Measurements from ENCODE around the gene CTNNA3. TPM values are rescaled to one million over a fixed set of nuclear protein-coding genes. Genes with fewer than 3 reads are reported as not detected.

The CTNNA3 gene
- total RNA-seq, 2 donors from 2014 or later: under 0.01 to 0.33 TPM

DNA sequence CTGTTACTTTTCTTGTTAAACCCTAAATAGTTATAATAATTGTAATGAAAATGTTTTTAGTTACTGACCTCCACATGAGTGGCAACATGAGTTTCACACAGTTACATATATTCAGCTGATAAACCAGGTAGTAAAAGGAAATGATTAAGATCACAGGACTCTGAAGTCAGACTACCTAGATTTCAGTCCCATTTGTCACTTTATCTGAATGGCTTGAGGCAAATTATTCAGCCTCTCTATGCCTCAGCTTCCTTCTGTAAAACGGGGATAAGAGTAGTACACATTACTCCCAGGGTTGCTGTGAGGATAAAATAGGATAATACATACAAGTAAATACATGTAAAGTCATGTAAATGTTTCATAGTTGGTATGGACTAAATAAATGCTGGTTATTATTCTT, 1024.4 kb downstream of the CTNNA3 start:
- H3K36me3 ChIP-seq (replicated peaks in 1 of 2; ENCODE audit: insufficient read depth in 1 of 2, low read depth in 2 of 2): no peaks in the 10 kb centered on the region
- intact Hi-C loops (cut with DNase I): no loop called here
- no peaks in the 10 kb centered on the region for H3K4me1 ChIP-seq
- DNase-seq: no peak
- no peak overlapping the region for H3K4me3 ChIP-seq
- H3K27me3 ChIP-seq: no peaks in the 10 kb centered on the region
- no peaks in the 10 kb centered on the region for H3K9me3 ChIP-seq
- TF ChIP-seq, protein P1, sequence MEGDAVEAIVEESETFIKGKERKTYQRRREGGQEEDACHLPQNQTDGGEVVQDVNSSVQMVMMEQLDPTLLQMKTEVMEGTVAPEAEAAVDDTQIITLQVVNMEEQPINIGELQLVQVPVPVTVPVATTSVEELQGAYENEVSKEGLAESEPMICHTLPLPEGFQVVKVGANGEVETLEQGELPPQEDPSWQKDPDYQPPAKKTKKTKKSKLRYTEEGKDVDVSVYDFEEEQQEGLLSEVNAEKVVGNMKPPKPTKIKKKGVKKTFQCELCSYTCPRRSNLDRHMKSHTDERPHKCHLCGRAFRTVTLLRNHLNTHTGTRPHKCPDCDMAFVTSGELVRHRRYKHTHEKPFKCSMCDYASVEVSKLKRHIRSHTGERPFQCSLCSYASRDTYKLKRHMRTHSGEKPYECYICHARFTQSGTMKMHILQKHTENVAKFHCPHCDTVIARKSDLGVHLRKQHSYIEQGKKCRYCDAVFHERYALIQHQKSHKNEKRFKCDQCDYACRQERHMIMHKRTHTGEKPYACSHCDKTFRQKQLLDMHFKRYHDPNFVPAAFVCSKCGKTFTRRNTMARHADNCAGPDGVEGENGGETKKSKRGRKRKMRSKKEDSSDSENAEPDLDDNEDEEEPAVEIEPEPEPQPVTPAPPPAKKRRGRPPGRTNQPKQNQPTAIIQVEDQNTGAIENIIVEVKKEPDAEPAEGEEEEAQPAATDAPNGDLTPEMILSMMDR (IDR thresholded peaks at IDR 0.05): no peak
- no peak for TF ChIP-seq POLR2A (IDR thresholded peaks at IDR 0.05)
- 29 to 31% methylated on average over 1 of the region's 1 CpG for whole genome bisulfite sequencing, 2 donors
- ATAC-seq: no peak
- H3K27ac ChIP-seq: no peak overlapping the region

DNA sequence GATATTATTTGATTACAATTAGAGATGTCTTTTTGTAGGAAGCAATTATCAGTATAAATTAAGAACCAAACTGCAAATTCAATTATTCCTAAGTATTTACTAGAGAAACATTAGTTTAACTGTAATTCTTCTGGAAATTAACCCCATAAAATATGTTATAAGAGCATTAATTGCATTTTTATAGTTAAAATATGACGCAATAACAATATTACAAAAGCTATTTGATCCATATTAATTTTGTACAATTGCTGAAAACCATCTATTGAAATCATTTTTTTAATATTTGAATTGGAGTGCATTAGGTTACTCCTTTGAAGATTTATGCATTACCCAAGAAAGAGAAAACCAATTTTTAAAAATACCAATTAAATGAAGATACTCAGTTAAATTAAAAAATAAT, 1024.9 kb downstream of the CTNNA3 start:
- no peak overlapping the region for H3K27ac ChIP-seq
- H3K36me3 ChIP-seq (replicated peaks in 1 of 2; ENCODE audit: insufficient read depth in 1 of 2, low read depth in 2 of 2): no peaks in the 10 kb centered on the region
- H3K4me3 ChIP-seq: no peak overlapping the region
- TF ChIP-seq, protein P1 (IDR thresholded peaks at IDR 0.05): no peak
- TF ChIP-seq POLR2A (IDR thresholded peaks at IDR 0.05): no peak
- no peaks in the 10 kb centered on the region for H3K4me1 ChIP-seq
- H3K9me3 ChIP-seq: no peaks in the 10 kb centered on the region
- intact Hi-C loops (cut with DNase I): no loop called here
- whole genome bisulfite sequencing, 2 donors: 36 to 71% methylated on average over 1 of the region's 1 CpG
- no peaks in the 10 kb centered on the region for H3K27me3 ChIP-seq
- DNase-seq (no peak), ATAC-seq (no peak)

DNA sequence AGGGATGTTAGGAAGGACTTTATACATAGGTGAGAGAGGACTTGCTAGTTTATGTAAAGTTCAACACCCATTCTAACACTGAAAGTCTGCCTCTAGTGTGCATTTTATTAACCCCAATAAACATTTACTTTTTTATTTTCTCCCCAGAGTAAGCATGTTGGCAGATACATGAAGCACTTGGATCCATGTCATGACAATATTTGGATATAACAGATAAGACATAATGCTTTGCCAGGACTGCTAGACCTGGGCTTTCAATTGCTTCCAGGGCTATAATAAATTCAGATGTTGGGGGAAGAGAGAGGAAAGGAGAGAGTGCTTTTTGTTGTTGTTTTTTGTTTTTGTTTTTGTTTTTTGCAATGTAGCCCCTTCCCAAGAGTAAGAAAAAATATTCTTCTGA, 1039.5 kb downstream of the CTNNA3 start:
- TF ChIP-seq, protein P1 (IDR thresholded peaks at IDR 0.05): no peak
- TF ChIP-seq POLR2A (IDR thresholded peaks at IDR 0.05): no peak
- Histone ChIP-seq H3K36me3 (replicated peaks in 1 of 2; ENCODE audit: insufficient read depth in 1 of 2, low read depth in 2 of 2) (no peaks in the 10 kb centered on the region), H3K4me1 (no peaks in the 10 kb centered on the region), H3K27ac (no peak overlapping the region), H3K27me3 (no peaks in the 10 kb centered on the region), H3K4me3 (no peak overlapping the region), H3K9me3 (no peaks in the 10 kb centered on the region)
- DNase-seq (no peak), ATAC-seq (no peak)
- intact Hi-C loops (cut with DNase I): no loop called here

DNA sequence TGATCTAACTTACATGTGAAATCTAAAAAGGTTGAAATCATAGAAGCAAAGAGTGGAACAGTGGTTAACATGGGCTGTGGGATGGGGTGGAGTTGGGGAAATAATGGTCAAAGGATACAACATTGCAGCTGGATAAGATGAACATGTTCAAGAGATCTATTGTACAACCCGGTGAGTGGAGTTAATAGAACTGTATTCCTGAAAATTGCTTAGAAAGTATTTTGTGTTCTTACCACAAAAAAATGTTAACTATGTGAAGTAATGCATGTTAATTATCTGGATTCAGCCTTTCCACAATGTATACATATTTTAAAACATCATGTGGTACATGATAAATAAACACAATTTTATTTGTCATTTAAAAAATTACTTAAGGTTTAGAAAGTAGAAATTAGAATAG, 1041.1 kb downstream of the CTNNA3 start:
- Histone ChIP-seq H3K27me3 (no peaks in the 10 kb centered on the region), H3K27ac (no peak overlapping the region), H3K4me3 (no peak overlapping the region), H3K4me1 (no peaks in the 10 kb centered on the region), H3K36me3 (replicated peaks in 1 of 2; ENCODE audit: insufficient read depth in 1 of 2, low read depth in 2 of 2) (no peaks in the 10 kb centered on the region), H3K9me3 (no peaks in the 10 kb centered on the region)
- DNase-seq (no peak), ATAC-seq (no peak)
- TF ChIP-seq, protein P1 (IDR thresholded peaks at IDR 0.05): no peak
- intact Hi-C loops (cut with DNase I): no loop called here
- WGBS, 2 donors: 23 to 42% methylated on average over 1 of the region's 1 CpG

DNA sequence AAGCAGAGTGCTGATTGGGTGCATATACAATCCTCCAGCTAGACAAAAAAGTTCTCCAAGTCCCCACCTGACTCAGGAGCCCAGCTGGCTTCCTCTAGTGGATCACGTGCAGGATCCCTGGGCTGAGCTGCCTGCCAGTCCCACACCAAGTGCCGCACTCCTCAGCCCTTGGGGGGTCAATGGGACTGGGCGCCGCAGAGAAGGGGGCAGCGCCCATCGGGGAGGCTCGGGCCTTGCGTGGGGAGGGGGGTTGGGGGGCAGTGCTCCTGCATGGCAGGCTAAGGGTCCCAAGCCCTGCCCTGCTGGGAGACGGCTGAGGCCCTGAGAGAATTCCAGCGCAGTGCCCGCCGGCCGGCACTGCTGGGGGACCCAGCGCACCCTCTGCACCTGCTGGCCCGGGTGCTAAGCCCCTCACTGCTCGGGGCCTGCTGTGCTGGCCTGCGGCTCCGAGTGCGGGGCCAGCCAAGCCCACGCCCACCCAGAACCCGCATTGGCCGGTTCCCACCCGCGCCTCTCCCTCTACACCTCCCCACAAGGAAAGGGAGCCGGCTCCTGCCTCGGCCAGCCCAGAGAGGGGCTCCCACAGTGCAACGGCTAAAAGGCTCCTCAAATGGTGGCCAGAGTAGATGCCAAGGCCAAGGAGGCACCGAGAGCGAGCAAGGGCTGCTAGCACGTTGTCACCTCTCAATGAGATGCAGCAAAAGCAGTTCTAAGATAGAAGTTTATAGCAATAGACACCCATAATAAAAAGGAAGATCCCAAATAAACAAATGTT, 1044.5 kb downstream of the CTNNA3 start:
- WGBS, 2 donors: 86 to 88% methylated on average over 5 to 19 of the region's 30 CpGs
- Histone ChIP-seq H3K4me1 (no peaks in the 10 kb centered on the region), H3K36me3 (replicated peaks in 1 of 2; ENCODE audit: insufficient read depth in 1 of 2, low read depth in 2 of 2) (no peaks in the 10 kb centered on the region), H3K4me3 (no peak overlapping the region), H3K9me3 (no peaks in the 10 kb centered on the region), H3K27ac (no peak overlapping the region), H3K27me3 (no peaks in the 10 kb centered on the region)
- TF ChIP-seq POLR2A (IDR thresholded peaks at IDR 0.05): no peak
- TF ChIP-seq, protein P1 (IDR thresholded peaks at IDR 0.05): no peak
- intact Hi-C loops (cut with DNase I): no loop called here
- DNase-seq (no peak), ATAC-seq (no peak)
